ENCODE data around the gene SHC3.

Gene SHC3

GRCh38 chr9:89219637-89220036 lies 41.0 kb upstream of the SHC3 start:
- no peak for ATAC-seq (ENCODE audit: insufficient read depth, low read depth)
- H3K9me3 ChIP-seq (ENCODE audit: insufficient read depth, low read length, severe bottlenecking) = no peaks in the 10 kb centered on the region
- H2AFZ ChIP-seq (ENCODE audit: low read depth, low read length) = no peak overlapping the region
- H4K20me1 ChIP-seq (ENCODE audit: insufficient read depth, low read length) = no peaks in the 10 kb centered on the region
- TF ChIP-seq CTCF (IDR thresholded peaks at IDR 0.05; ENCODE audit: borderline replicate concordance, extremely low read depth, low read length, poor library complexity, severe bottlenecking) = no peak
- TF ChIP-seq EZH2 (IDR thresholded peaks at IDR 0.05; ENCODE audit: borderline replicate concordance, low read depth, low read length, severe bottlenecking) = no peak
- H3K4me2 ChIP-seq (ENCODE audit: insufficient read depth, low read length) = no peak overlapping the region
- no peaks in the 10 kb centered on the region for H3K36me3 ChIP-seq (ENCODE audit: insufficient read depth, low read length)
- H3K9ac ChIP-seq (ENCODE audit: low read depth, low read length) = no peak overlapping the region
- H3K4me3 ChIP-seq (ENCODE audit: low read depth in 1 of 2, low read length in 2 of 2) = no peak overlapping the region
- no peak for DNase-seq
- H3K27ac ChIP-seq (ENCODE audit: low read length) = no peak overlapping the region
- H3K4me1 ChIP-seq (ENCODE audit: insufficient read depth, low read length) = no peaks in the 10 kb centered on the region
- no peaks in the 10 kb centered on the region for H3K79me2 ChIP-seq (ENCODE audit: insufficient read depth, low read length)
- peaks cover 3% of the 10 kb centered on the region for H3K27me3 ChIP-seq (ENCODE audit: insufficient read depth, low read length, poor library complexity)

- Histone ChIP-seq H4K20me1 (ENCODE audit: insufficient read depth, low read length) (no peaks in the 10 kb centered on the region), H3K27me3 (ENCODE audit: insufficient read depth, low read length, poor library complexity) (no peaks in the 10 kb centered on the region), H3K4me1 (ENCODE audit: insufficient read depth, low read length) (no peaks in the 10 kb centered on the region), H3K36me3 (ENCODE audit: insufficient read depth, low read length) (no peaks in the 10 kb centered on the region), H3K27ac (ENCODE audit: low read length) (no peak overlapping the region), H3K4me3 (ENCODE audit: low read depth in 1 of 2, low read length in 2 of 2) (no peak overlapping the region), H2AFZ (ENCODE audit: low read depth, low read length) (no peak overlapping the region), H3K9me3 (ENCODE audit: insufficient read depth, low read length, severe bottlenecking) (no peaks in the 10 kb centered on the region), H3K4me2 (ENCODE audit: insufficient read depth, low read length) (no peak overlapping the region), H3K9ac (ENCODE audit: low read depth, low read length) (no peak overlapping the region), H3K79me2 (ENCODE audit: insufficient read depth, low read length) (no peaks in the 10 kb centered on the region)
- DNase-seq (no peak), ATAC-seq (ENCODE audit: insufficient read depth, low read depth) (no peak)
- TF ChIP-seq EZH2 (IDR thresholded peaks at IDR 0.05; ENCODE audit: borderline replicate concordance, low read depth, low read length, severe bottlenecking) (no peak), CTCF (IDR thresholded peaks at IDR 0.05; ENCODE audit: borderline replicate concordance, extremely low read depth, low read length, poor library complexity, severe bottlenecking) (no peak)
Observed at GRCh38 chr9:89218040-89218928, 39.7 kb upstream of the SHC3 start.

- TF ChIP-seq CTCF (IDR thresholded peaks at IDR 0.05; ENCODE audit: borderline replicate concordance, extremely low read depth, low read length, poor library complexity, severe bottlenecking) (no peak), EZH2 (IDR thresholded peaks at IDR 0.05; ENCODE audit: borderline replicate concordance, low read depth, low read length, severe bottlenecking) (no peak)
- ATAC-seq (ENCODE audit: insufficient read depth, low read depth) = no peak
- H4K20me1 ChIP-seq (ENCODE audit: insufficient read depth, low read length) = no peaks in the 10 kb centered on the region
Observed at GRCh38 chr9:89215342-89215741, 36.7 kb upstream of the SHC3 start.

More at GRCh38 chr9:89215342-89215741, 36.7 kb upstream of the SHC3 start:
- H3K4me1 ChIP-seq (ENCODE audit: insufficient read depth, low read length) = no peaks in the 10 kb centered on the region
- H3K36me3 ChIP-seq (ENCODE audit: insufficient read depth, low read length) = no peaks in the 10 kb centered on the region
- no peak overlapping the region for H2AFZ ChIP-seq (ENCODE audit: low read depth, low read length)
- H3K4me2 ChIP-seq (ENCODE audit: insufficient read depth, low read length) = no peak overlapping the region
- no peak overlapping the region for H3K9ac ChIP-seq (ENCODE audit: low read depth, low read length)
- no peak overlapping the region for H3K4me3 ChIP-seq (ENCODE audit: low read depth in 1 of 2, low read length in 2 of 2)
- no peaks in the 10 kb centered on the region for H3K27me3 ChIP-seq (ENCODE audit: insufficient read depth, low read length, poor library complexity)
- H3K27ac ChIP-seq (ENCODE audit: low read length) = no peak overlapping the region
- no peaks in the 10 kb centered on the region for H3K9me3 ChIP-seq (ENCODE audit: insufficient read depth, low read length, severe bottlenecking)
- H3K79me2 ChIP-seq (ENCODE audit: insufficient read depth, low read length) = no peaks in the 10 kb centered on the region
- no peak for DNase-seq

Data from DND-41 (cell line).